NCI-H146 treated with DMSO at 0.1 percent for 48 hours (cell line): ENCODE data around the gene DAPK1.

Source experiments
- DNase-seq: peaks from one replicate; lab custom pipeline; 2025; ENCODE audit not compliant: unreplicated experiment; lab: John Stamatoyannopoulos, UW

Gene DAPK1

GRCh38 chr9:87639949-87640348 is 142.3 kb downstream of the DAPK1 start:
- DNase-seq = no peak

GRCh38 chr9:87640385-87640795 is 142.7 kb downstream of the DAPK1 start:
- DNase-seq = no peak

GRCh38 chr9:87641067-87641466 is 143.4 kb downstream of the DAPK1 start:
- DNase-seq = no peak

- DNase-seq = no peak
Measured at GRCh38 chr9:87642330-87643106, 144.9 kb downstream of the DAPK1 start.

- DNase-seq = no peak
Measured at GRCh38 chr9:87643107-87643650, 145.5 kb downstream of the DAPK1 start.

- no peak for DNase-seq
Measured at GRCh38 chr9:87643778-87644570, 146.3 kb downstream of the DAPK1 start.

GRCh38 chr9:87644659-87645058 is 147.0 kb downstream of the DAPK1 start:
- no peak for DNase-seq

GRCh38 chr9:87646546-87646945 is 148.9 kb downstream of the DAPK1 start:
- DNase-seq = no peak

GRCh38 chr9:87647114-87647513 is 149.4 kb downstream of the DAPK1 start:
- DNase-seq = no peak

- no peak for DNase-seq
Measured at GRCh38 chr9:87648606-87649005, 150.9 kb downstream of the DAPK1 start.

GRCh38 chr9:87650611-87651295 is 153.1 kb downstream of the DAPK1 start:
- DNase-seq = no peak

GRCh38 chr9:87651431-87651830 is 153.8 kb downstream of the DAPK1 start:
- DNase-seq = no peak

GRCh38 chr9:87653941-87654340 is 156.3 kb downstream of the DAPK1 start:
- no peak for DNase-seq

GRCh38 chr9:87655731-87656130 is 158.1 kb downstream of the DAPK1 start:
- DNase-seq = no peak

- DNase-seq = no peak
Measured at GRCh38 chr9:87656485-87656884, 158.8 kb downstream of the DAPK1 start.

GRCh38 chr9:87657190-87657589 is 159.5 kb downstream of the DAPK1 start:
- no peak for DNase-seq

GRCh38 chr9:87657893-87658292 is 160.2 kb downstream of the DAPK1 start:
- DNase-seq = no peak

- DNase-seq = no peak
Measured at GRCh38 chr9:87658511-87658910, 160.8 kb downstream of the DAPK1 start.

- no peak for DNase-seq
Measured at GRCh38 chr9:87659534-87660419, 162.1 kb downstream of the DAPK1 start.

- DNase-seq = no peak
Measured at GRCh38 chr9:87661241-87661640, 163.6 kb downstream of the DAPK1 start.
